Gastrocnemius medialis (tissue), 4 donors: ENCODE results near the gene ABCF3. TPM values are rescaled to one million over a fixed set of nuclear protein-coding genes. Genes with fewer than 3 reads are reported as not detected.

Experiments
- ATAC-seq, 2 donors: fragments of 150-250 bp; one replicate each; pipeline ENCODE4 v1.9.1; 2016
- DNase-seq, 2 donors: peaks; one replicate each; pipeline ENCODE4 v3.0.0-alpha.2; 2019
- H3K27ac ChIP-seq, 4 donors: fragments of 200-600 bp; sonication (generic); 1 replicate in 1 of 4; 2 replicates in 3 of 4; pipeline ENCODE4 v1.5.1; 2016 to 2018; ENCODE audit warnings: mild to moderate bottlenecking in 2 of 4, moderate library complexity in 1 of 4
- H3K27me3 ChIP-seq, 3 donors: fragments of 200-600 bp; sonication (generic) in 2 of 3; 1 replicate in 1 of 3; 2 replicates in 2 of 3; pipeline versions ENCODE4 v1.5.1 to v1.6.0; 2016 to 2019; ENCODE audit warnings: mild to moderate bottlenecking in 1 of 3, moderate library complexity in 1 of 3
- H3K36me3 ChIP-seq, 2 donors: fragments of 200-600 bp; sonication (generic) in 1 of 2; one replicate each; pipeline ENCODE4 v1.5.1; 2017 to 2018
- H3K4me1 ChIP-seq, 2 donors: fragments of 200-600 bp; sonication (generic) in 1 of 2; one replicate each; pipeline ENCODE4 v1.5.1; 2016 to 2017; ENCODE audit warnings: mild to moderate bottlenecking in 2 of 2
- H3K4me3 ChIP-seq, 4 donors: fragments of 200-600 bp; sonication (generic) in 3 of 4; 1 replicate in 1 of 4; 2 replicates in 3 of 4; pipeline ENCODE4 v1.5.1; 2016 to 2019; ENCODE audit warnings: mild to moderate bottlenecking in 2 of 4
- H3K9me3 ChIP-seq, 3 donors: fragments of 200-600 bp; sonication (generic) in 2 of 3; 1 replicate in 1 of 3; 2 replicates in 2 of 3; pipeline ENCODE4 v1.5.1; 2016 to 2019
- CTCF ChIP-seq, 5 experiments: fragments of 450-650 bp in 3 of 5; fragments of 200-600 bp in 2 of 5; sonication (generic) in 2 of 5; IDR thresholded peaks in 4 of 5; conservative IDR thresholded peaks in 1 of 5; 1 replicate in 4 of 5; 2 replicates in 1 of 5; pipeline ENCODE4 v1.5.1; 2016 to 2019; ENCODE audit warnings: antibody characterized with exemption in 5 of 5, mild to moderate bottlenecking in 3 of 5, moderate library complexity in 3 of 5
- POLR2A ChIP-seq, 2 donors: fragments of 450-650 bp; IDR thresholded peaks; one replicate each; pipeline ENCODE4 v1.6.1; 2017; ENCODE audit warnings: antibody characterized with exemption in 2 of 2, mild to moderate bottlenecking in 2 of 2, moderate library complexity in 2 of 2
- in situ Hi-C, 4 donors: fragments of 200-750 bp; cut with MboI; loops; one replicate each; pipeline versions ENCODE4 v1.15.0 to v1.8.0; 2017; ENCODE audit warnings: low sequenced_read_pairs in 4 of 4
- intact Hi-C: fragments of 100-400 bp; cut with DNase I; formaldehyde crosslinking; loops from one replicate; pipeline ENCODE4 v1.15.1; 2023; ENCODE audit warnings: low total_unique reads
- total RNA-seq, 4 donors: library from RNA; depleted of rRNA; stranded (reverse); fragments of >200 nt; gene quantifications; one replicate each; pipeline versions ENCODE4 v1.1.0 to v1.2.3, GENCODE V29; 2016

The ABCF3 gene
- total RNA-seq, 4 donors from 2014 or later, result 52.6 to 96.4 (median 63.2) TPM

GRCh38 chr3:184188080-184188479 is 2.1 kb downstream of the ABCF3 start:
- H3K36me3 ChIP-seq, result peaks cover 0 to 74% of the 10 kb centered on the region in 2 donors
- H3K27me3 ChIP-seq, result no peaks in the 10 kb centered on the region
- intact Hi-C loops, result loop anchor here (5.0 kb wide), 3 partner anchors 109 to 174 kb away; partner anchors contain the start of genes CLCN2, POLR2H and PSMD2
- ATAC-seq (no peak), DNase-seq (no peak)
- H3K27ac ChIP-seq, result no peak overlapping the region
- in situ Hi-C loops, result loop anchor here in 2 of 4 donors (10.0 kb wide), 1 partner anchor 53 kb away; the partner anchor contains the start of gene EIF2B5 (in 2 of the 2)
- H3K4me3 ChIP-seq, result no peak overlapping the region
- TF ChIP-seq CTCF (IDR thresholded peaks at IDR 0.05 in 4 of 5, conservative IDR thresholded peaks at IDR 0.05 in 1 of 5), result no peak
- no peak for TF ChIP-seq POLR2A (IDR thresholded peaks at IDR 0.05)
- peaks cover 18 to 21% of the 10 kb centered on the region in 2 donors for H3K4me1 ChIP-seq
- no peaks in the 10 kb centered on the region for H3K9me3 ChIP-seq

- no peak overlapping the region for H3K4me3 ChIP-seq
- H3K27ac ChIP-seq, result no peak overlapping the region
- H3K27me3 ChIP-seq, result no peaks in the 10 kb centered on the region
- H3K36me3 ChIP-seq, result peaks cover 0 to 74% of the 10 kb centered on the region in 2 donors
- DNase-seq (no peak), ATAC-seq (no peak)
- TF ChIP-seq POLR2A (IDR thresholded peaks at IDR 0.05) (no peak), CTCF (IDR thresholded peaks at IDR 0.05 in 4 of 5, conservative IDR thresholded peaks at IDR 0.05 in 1 of 5) (no peak)
- no peaks in the 10 kb centered on the region for H3K9me3 ChIP-seq
- in situ Hi-C loops (loop anchor here in 2 of 4 donors (10.0 kb wide), 1 partner anchor 55 kb away; the partner anchor contains the start of gene EIF2B5 (in 2 of the 2)), intact Hi-C loops (loop anchor here (5.0 kb wide), 3 partner anchors 108 to 173 kb away; partner anchors contain the start of genes CLCN2, POLR2H and PSMD2)
- H3K4me1 ChIP-seq, result peaks cover 18 to 21% of the 10 kb centered on the region in 2 donors
These were observed 3.4 kb downstream of the ABCF3 start for GRCh38 chr3:184189421-184189820.

- H3K27ac ChIP-seq, result no peak overlapping the region
- H3K9me3 ChIP-seq, result no peaks in the 10 kb centered on the region
- intact Hi-C loops (no loop called here), in situ Hi-C loops (no loop called here)
- TF ChIP-seq POLR2A (IDR thresholded peaks at IDR 0.05), result no peak
- TF ChIP-seq CTCF (IDR thresholded peaks at IDR 0.05 in 4 of 5, conservative IDR thresholded peaks at IDR 0.05 in 1 of 5), result no peak
- no peak for ATAC-seq
- H3K36me3 ChIP-seq, result peaks cover 0 to 80% of the 10 kb centered on the region in 2 donors
- no peak for DNase-seq
- H3K27me3 ChIP-seq, result no peaks in the 10 kb centered on the region
- no peak overlapping the region for H3K4me3 ChIP-seq
- peaks cover 0 to under 1% of the 10 kb centered on the region in 2 donors for H3K4me1 ChIP-seq
These were observed 6.9 kb downstream of the ABCF3 start for GRCh38 chr3:184192889-184193288.

- Histone ChIP-seq H3K9me3 (no peaks in the 10 kb centered on the region), H3K4me1 (no peaks in the 10 kb centered on the region), H3K27ac (no peak overlapping the region), H3K27me3 (no peaks in the 10 kb centered on the region), H3K4me3 (no peak overlapping the region), H3K36me3 (peaks cover 0 to 69% of the 10 kb centered on the region in 2 donors)
- TF ChIP-seq POLR2A (IDR thresholded peaks at IDR 0.05), result no peak
- no peak for TF ChIP-seq CTCF (IDR thresholded peaks at IDR 0.05 in 4 of 5, conservative IDR thresholded peaks at IDR 0.05 in 1 of 5)
- in situ Hi-C loops, result no loop called here
- DNase-seq (no peak), ATAC-seq (no peak)
- intact Hi-C loops, result no loop called here
These were observed 8.1 kb downstream of the ABCF3 start for GRCh38 chr3:184193991-184194539.
